ENCODE data around the gene ADAP1. TPM values are rescaled to one million over a fixed set of nuclear protein-coding genes. Genes with fewer than 3 reads are reported as not detected.

ADAP1 gene
- total and polyA plus RNA-seq, 2 donors from 2014 or later: 36.4 to 48.2 TPM

GRCh38 chr7:884191-885003 lies 70.1 kb downstream of the ADAP1 start:
- intact Hi-C loops (cut with DNase I): no loop called here
- FAIRE-seq (no peak), DNase-seq (peak in 2 of 5 donors; percentile 36 to 79)
- no peak overlapping the region for H3K9ac ChIP-seq (ENCODE audit: low read length in 3 of 3)
- H3K9me3 ChIP-seq (ENCODE audit: control insufficient read depth in 2 of 3, insufficient read depth in 1 of 3, low read length in 3 of 3): no peaks in the 10 kb centered on the region
- H3K27ac ChIP-seq (ENCODE audit: low read depth in 2 of 2, low read length in 2 of 2): peak overlapping the region in 1 of 2 donors; percentile 32
- no peak for TF ChIP-seq CTCF (IDR thresholded peaks at IDR 0.05; ENCODE audit: borderline replicate concordance, extremely low read depth, insufficient read depth)
- H3K27me3 ChIP-seq (ENCODE audit: control insufficient read depth, insufficient read depth, low read length): no peaks in the 10 kb centered on the region
- H3K4me3 ChIP-seq (ENCODE audit: low read length in 3 of 3): no peak overlapping the region
- H3K4me1 ChIP-seq (ENCODE audit: control insufficient read depth in 2 of 3, insufficient read depth in 2 of 3, low read depth in 1 of 3, low read length in 3 of 3): peaks cover 0 to 32% (median 12%) of the 10 kb centered on the region in 3 donors
- peaks cover 0 to 16% (median 4%) of the 10 kb centered on the region in 3 donors for H3K36me3 ChIP-seq (ENCODE audit: control insufficient read depth in 2 of 3, insufficient read depth in 3 of 3, low read length in 3 of 3)

- TF ChIP-seq CTCF (IDR thresholded peaks at IDR 0.05; ENCODE audit: borderline replicate concordance, extremely low read depth, insufficient read depth): no peak
- DNase-seq (peak in 2 of 5 donors; percentile 35 to 66), FAIRE-seq (no peak)
- Histone ChIP-seq H3K27ac (ENCODE audit: low read depth in 2 of 2, low read length in 2 of 2) (peak overlapping the region in 1 of 2 donors; percentile 23), H3K4me1 (ENCODE audit: control insufficient read depth in 2 of 3, insufficient read depth in 2 of 3, low read depth in 1 of 3, low read length in 3 of 3) (peaks cover 0 to 37% (median 12%) of the 10 kb centered on the region in 3 donors), H3K4me3 (ENCODE audit: low read length in 3 of 3) (no peak overlapping the region), H3K27me3 (ENCODE audit: control insufficient read depth, insufficient read depth, low read length) (no peaks in the 10 kb centered on the region), H3K36me3 (ENCODE audit: control insufficient read depth in 2 of 3, insufficient read depth in 3 of 3, low read length in 3 of 3) (peaks cover 0 to 16% (median 2%) of the 10 kb centered on the region in 3 donors), H3K9me3 (ENCODE audit: control insufficient read depth in 2 of 3, insufficient read depth in 1 of 3, low read length in 3 of 3) (no peaks in the 10 kb centered on the region), H3K9ac (ENCODE audit: low read length in 3 of 3) (no peak overlapping the region)
- intact Hi-C loops (cut with DNase I): no loop called here
Observed at GRCh38 chr7:883055-884021, 71.1 kb downstream of the ADAP1 start.

- DNase-seq: peak in 1 of 5 donors; percentile 56
Observed at GRCh38 chr7:882336-883035, 72.0 kb downstream of the ADAP1 start.

More at GRCh38 chr7:882336-883035, 72.0 kb downstream of the ADAP1 start:
- Histone ChIP-seq H3K9me3 (ENCODE audit: control insufficient read depth in 2 of 3, insufficient read depth in 1 of 3, low read length in 3 of 3) (no peaks in the 10 kb centered on the region), H3K36me3 (ENCODE audit: control insufficient read depth in 2 of 3, insufficient read depth in 3 of 3, low read length in 3 of 3) (peaks cover 0 to 13% (median 2%) of the 10 kb centered on the region in 3 donors), H3K27ac (ENCODE audit: low read depth in 2 of 2, low read length in 2 of 2) (peak overlapping the region; percentile 23 to 60), H3K4me3 (ENCODE audit: low read length in 3 of 3) (no peak overlapping the region), H3K9ac (ENCODE audit: low read length in 3 of 3) (peak overlapping the region in 1 of 3 donors; percentile 26), H3K27me3 (ENCODE audit: control insufficient read depth, insufficient read depth, low read length) (no peaks in the 10 kb centered on the region), H3K4me1 (ENCODE audit: control insufficient read depth in 2 of 3, insufficient read depth in 2 of 3, low read depth in 1 of 3, low read length in 3 of 3) (peaks cover 0 to 37% (median 12%) of the 10 kb centered on the region in 3 donors)
- FAIRE-seq: no peak
- intact Hi-C loops (cut with DNase I): no loop called here
- TF ChIP-seq CTCF (IDR thresholded peaks at IDR 0.05; ENCODE audit: borderline replicate concordance, extremely low read depth, insufficient read depth): no peak
